Measurements from ENCODE around the gene PYCR2.

Gene PYCR2

GRCh38 chr1:225886159-225887029 is 37.7 kb downstream of the PYCR2 start:
- no peak overlapping the region for H3K27ac ChIP-seq
- peaks cover 28% of the 10 kb centered on the region for H3K4me1 ChIP-seq
- H3K4me2 ChIP-seq: no peak overlapping the region
- H3K27me3 ChIP-seq: peaks cover 30% of the 10 kb centered on the region
- H3K4me3 ChIP-seq: no peak overlapping the region
- H3K9ac ChIP-seq: no peak overlapping the region
- H3K9me3 ChIP-seq: no peaks in the 10 kb centered on the region
- TF ChIP-seq Cebpa-rat (IDR thresholded peaks at IDR 0.05): no peak
- H4K20me1 ChIP-seq: no peaks in the 10 kb centered on the region; the same call in 1 of the 2 replicates
- H3K36me3 ChIP-seq: no peaks in the 10 kb centered on the region

GRCh38 chr1:225885336-225885735 is 38.7 kb downstream of the PYCR2 start:
- Histone ChIP-seq H3K9me3 (no peaks in the 10 kb centered on the region), H3K4me2 (no peak overlapping the region), H3K4me1 (peaks cover 39% of the 10 kb centered on the region), H3K36me3 (no peaks in the 10 kb centered on the region), H3K9ac (no peak overlapping the region), H3K4me3 (no peak overlapping the region), H4K20me1 (peaks cover 3% of the 10 kb centered on the region), H3K27ac (no peak overlapping the region), H3K27me3 (peaks cover 30% of the 10 kb centered on the region)
- TF ChIP-seq Cebpa-rat (IDR thresholded peaks at IDR 0.05): no peak

GRCh38 chr1:225883616-225884265 is 40.3 kb downstream of the PYCR2 start:
- Histone ChIP-seq H3K27ac (no peak overlapping the region), H3K9me3 (no peaks in the 10 kb centered on the region), H3K4me1 (peaks cover 48% of the 10 kb centered on the region), H3K4me2 (peak overlapping the region; percentile 98), H3K27me3 (peaks cover 30% of the 10 kb centered on the region), H4K20me1 (peaks cover 6% of the 10 kb centered on the region), H3K4me3 (peak overlapping the region; percentile 93; the same call in 1 of the 2 replicates), H3K9ac (no peak overlapping the region), H3K36me3 (no peaks in the 10 kb centered on the region)
- TF ChIP-seq Cebpa-rat (IDR thresholded peaks at IDR 0.05): no peak

- H3K4me2 ChIP-seq: peak overlapping the region; percentile 98
- H3K9ac ChIP-seq: peak overlapping the region; percentile 89
- peak overlapping the region; percentile 94 for H3K27ac ChIP-seq
- H4K20me1 ChIP-seq: peaks cover 13% of the 10 kb centered on the region
- H3K27me3 ChIP-seq: peaks cover 30% of the 10 kb centered on the region
- peaks cover 49% of the 10 kb centered on the region for H3K4me1 ChIP-seq
- no peaks in the 10 kb centered on the region for H3K36me3 ChIP-seq
- TF ChIP-seq Cebpa-rat (IDR thresholded peaks at IDR 0.05): no peak
- H3K9me3 ChIP-seq: no peaks in the 10 kb centered on the region
- H3K4me3 ChIP-seq: peak overlapping the region; percentile 93
Observed at GRCh38 chr1:225882694-225883615, 41.1 kb downstream of the PYCR2 start.

GRCh38 chr1:225881959-225882693 is 41.9 kb downstream of the PYCR2 start, which contains the start of gene TMEM63A:
Gene TMEM63A, minus strand, starts transcription at chr1:225882380. Its CDS starts 4,800 bp downstream, at chr1:225877580.
- peaks cover 27% of the 10 kb centered on the region for H3K27me3 ChIP-seq
- peak within 1 kb of the TSS; percentile 94 for H3K27ac ChIP-seq
- H3K9ac ChIP-seq: peak within 1 kb of the TSS; percentile 89
- TF ChIP-seq Cebpa-rat (IDR thresholded peaks at IDR 0.05): no peak
- no peaks in the 10 kb centered on the region for H3K9me3 ChIP-seq
- H3K4me2 ChIP-seq: peak within 1 kb of the TSS; percentile 98
- H4K20me1 ChIP-seq: peaks cover 21% of the 10 kb centered on the region
- peaks cover 8% of the 10 kb centered on the region for H3K36me3 ChIP-seq
- H3K4me1 ChIP-seq: peaks cover 57% of the 10 kb centered on the region
- H3K4me3 ChIP-seq: peak within 1 kb of the TSS; percentile 93

GRCh38 chr1:225881081-225881958 is 42.7 kb downstream of the PYCR2 start:
- peak overlapping the region; percentile 89 for H3K9ac ChIP-seq
- peak overlapping the region; percentile 98 for H3K4me2 ChIP-seq
- peaks cover 24% of the 10 kb centered on the region for H4K20me1 ChIP-seq
- peaks cover 62% of the 10 kb centered on the region for H3K4me1 ChIP-seq
- no peaks in the 10 kb centered on the region for H3K9me3 ChIP-seq
- peak overlapping the region; percentile 93 for H3K4me3 ChIP-seq
- peak overlapping the region; percentile 94 for H3K27ac ChIP-seq
- peaks cover 19% of the 10 kb centered on the region for H3K27me3 ChIP-seq
- no peak for TF ChIP-seq Cebpa-rat (IDR thresholded peaks at IDR 0.05)
- H3K36me3 ChIP-seq: peaks cover 16% of the 10 kb centered on the region

GRCh38 chr1:225880636-225881035 is 43.4 kb downstream of the PYCR2 start:
- H3K27me3 ChIP-seq: peaks cover 18% of the 10 kb centered on the region
- no peaks in the 10 kb centered on the region for H3K9me3 ChIP-seq
- peaks cover 62% of the 10 kb centered on the region for H3K4me1 ChIP-seq
- H3K27ac ChIP-seq: peak overlapping the region; percentile 94
- peak overlapping the region; percentile 93 for H3K4me3 ChIP-seq
- peak overlapping the region; percentile 89 for H3K9ac ChIP-seq
- peak overlapping the region; percentile 98 for H3K4me2 ChIP-seq
- no peak for TF ChIP-seq Cebpa-rat (IDR thresholded peaks at IDR 0.05)
- peaks cover 23% of the 10 kb centered on the region for H3K36me3 ChIP-seq
- H4K20me1 ChIP-seq: peaks cover 24% of the 10 kb centered on the region

- no peak for TF ChIP-seq Cebpa-rat (IDR thresholded peaks at IDR 0.05)
- Histone ChIP-seq H3K4me2 (peak overlapping the region; percentile 98), H4K20me1 (peaks cover 25% of the 10 kb centered on the region), H3K36me3 (peaks cover 27% of the 10 kb centered on the region), H3K9ac (peak overlapping the region; percentile 89), H3K27ac (peak overlapping the region; percentile 94), H3K4me3 (peak overlapping the region; percentile 93), H3K4me1 (peaks cover 62% of the 10 kb centered on the region), H3K9me3 (no peaks in the 10 kb centered on the region), H3K27me3 (peaks cover 18% of the 10 kb centered on the region)
Observed at GRCh38 chr1:225880222-225880588, 43.8 kb downstream of the PYCR2 start.
